Measurements from ENCODE around the gene ZNF823.

Gene ZNF823

DNA sequence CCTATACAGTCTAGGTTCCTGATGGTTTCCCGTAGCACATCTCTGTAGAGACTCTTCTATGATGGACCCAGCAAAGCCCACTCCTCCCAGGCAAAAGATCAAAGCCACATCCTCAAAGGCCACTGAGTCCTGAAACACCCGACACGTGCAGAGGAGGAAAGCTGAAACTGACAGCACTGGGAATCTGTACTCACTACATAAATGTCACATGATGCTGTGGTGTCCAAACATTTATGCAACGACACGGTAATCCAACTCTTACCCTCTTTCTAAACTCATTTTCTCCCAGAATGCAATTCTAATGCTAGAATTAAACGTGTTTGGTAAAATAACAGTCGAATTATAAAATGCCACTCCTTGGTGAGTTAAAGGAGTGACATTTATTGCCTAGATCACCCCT lies 21.1 kb upstream of the ZNF823 start:
- H3K4me1 Mint-ChIP-seq, result no peaks in the 10 kb centered on the region
- ATAC-seq, result no peak
- H3K9me3 Mint-ChIP-seq, result peaks cover 37% of the 10 kb centered on the region
- peaks cover 8% of the 10 kb centered on the region for H3K27me3 Mint-ChIP-seq
- no peak overlapping the region for H3K27ac Mint-ChIP-seq
- peaks cover 4% of the 10 kb centered on the region for H3K36me3 Mint-ChIP-seq (ENCODE audit: low read depth)
- H3K4me3 Mint-ChIP-seq, result no peak overlapping the region
- no peak for DNase-seq

DNA sequence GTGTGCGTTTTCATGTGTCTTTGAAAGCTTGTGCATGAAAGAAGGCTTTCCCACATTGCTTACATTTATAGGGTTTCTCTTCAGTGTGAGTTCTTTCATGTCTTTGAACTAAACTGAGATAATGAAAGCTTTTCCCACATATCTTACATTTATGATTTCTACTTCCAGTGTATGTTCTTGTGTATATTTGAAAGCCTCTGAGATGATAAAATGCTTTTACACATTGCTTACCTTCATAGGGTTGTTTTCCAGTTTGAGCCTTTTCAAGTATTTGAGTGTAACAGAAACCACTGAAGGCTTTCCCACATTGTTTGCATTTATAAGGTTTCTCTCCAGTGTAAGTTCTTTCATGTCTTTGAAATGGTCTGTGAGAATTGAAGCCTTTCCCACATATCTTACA lies 18.2 kb upstream of the ZNF823 start:
- H3K9me3 Mint-ChIP-seq, result peaks cover 42% of the 10 kb centered on the region
- H3K4me1 Mint-ChIP-seq, result no peaks in the 10 kb centered on the region
- no peak overlapping the region for H3K27ac Mint-ChIP-seq
- no peak overlapping the region for H3K4me3 Mint-ChIP-seq
- DNase-seq, result no peak
- peaks cover 11% of the 10 kb centered on the region for H3K27me3 Mint-ChIP-seq
- H3K36me3 Mint-ChIP-seq (ENCODE audit: low read depth), result peaks cover 11% of the 10 kb centered on the region
- no peak for ATAC-seq

DNA sequence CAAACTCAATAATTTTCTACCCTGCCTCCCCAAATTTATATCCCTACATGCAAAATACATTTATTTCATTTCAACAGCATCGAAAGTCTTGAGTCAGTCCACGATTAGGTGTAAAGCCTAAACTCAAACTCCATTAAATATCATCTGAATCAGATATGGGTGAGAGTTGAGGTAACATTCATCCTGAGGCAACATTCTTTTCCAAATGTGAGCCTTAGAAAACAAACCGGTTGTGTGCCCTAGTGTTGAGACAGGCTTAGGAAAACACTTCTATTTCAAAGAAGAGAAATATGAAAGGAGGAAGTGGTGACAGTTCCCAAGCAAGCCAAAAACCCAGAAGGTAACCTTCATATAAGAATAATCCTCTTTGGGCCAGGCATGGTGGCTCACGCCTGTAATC lies 15.9 kb upstream of the ZNF823 start:
- no peak for ATAC-seq
- Mint-ChIP-seq H3K27me3 (peaks cover 15% of the 10 kb centered on the region), H3K4me1 (no peaks in the 10 kb centered on the region), H3K4me3 (no peak overlapping the region), H3K9me3 (peaks cover 64% of the 10 kb centered on the region), H3K27ac (no peak overlapping the region), H3K36me3 (ENCODE audit: low read depth) (peaks cover 13% of the 10 kb centered on the region)
- no peak for DNase-seq

DNA sequence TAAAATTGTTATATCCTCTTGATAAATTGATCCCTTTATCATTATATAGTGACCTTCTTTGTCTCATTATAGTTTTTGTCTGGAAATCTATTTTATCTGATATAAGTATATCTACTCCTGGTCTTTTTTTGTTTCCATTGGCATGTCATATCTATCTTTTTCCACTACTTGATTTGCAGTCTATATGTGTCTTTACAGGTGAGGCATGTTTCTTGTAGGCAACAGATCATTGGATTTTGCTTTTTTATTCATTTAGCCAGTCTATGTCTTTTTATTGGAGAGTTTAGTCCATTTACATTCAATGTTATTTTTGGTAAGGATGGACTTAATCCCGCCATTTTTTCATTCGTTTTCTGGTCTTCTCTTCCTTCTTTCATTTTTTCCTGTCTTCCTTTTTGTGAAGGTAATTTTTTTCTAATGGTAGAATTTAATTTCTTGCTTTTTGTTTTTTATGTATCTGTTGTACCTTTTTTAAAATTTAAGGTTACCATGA lies 13.5 kb upstream of the ZNF823 start:
- Mint-ChIP-seq H3K36me3 (ENCODE audit: low read depth) (peaks cover 18% of the 10 kb centered on the region), H3K27me3 (peaks cover 15% of the 10 kb centered on the region), H3K4me3 (no peak overlapping the region), H3K9me3 (peaks cover 72% of the 10 kb centered on the region), H3K27ac (no peak overlapping the region), H3K4me1 (no peaks in the 10 kb centered on the region)
- ATAC-seq, result no peak
- DNase-seq, result no peak

DNA sequence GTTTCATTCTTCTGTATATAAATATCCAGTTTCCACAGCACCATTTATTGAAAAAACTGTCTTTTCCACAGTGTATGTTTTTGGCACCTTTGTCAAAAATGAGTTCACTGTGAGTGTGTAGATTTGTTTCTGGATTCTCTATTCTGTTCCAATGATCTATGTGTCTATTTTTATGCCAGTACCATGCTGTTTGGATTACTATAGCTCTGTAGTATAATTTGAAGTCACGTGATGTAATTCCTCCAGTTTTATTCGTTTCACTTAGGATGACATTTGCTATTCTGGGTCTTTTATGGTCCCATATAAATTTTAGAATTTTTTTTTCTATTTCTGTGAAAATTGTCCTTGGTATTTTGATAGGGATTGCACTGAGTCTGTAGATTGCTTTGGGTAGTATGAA lies 11.0 kb upstream of the ZNF823 start:
- H3K4me1 Mint-ChIP-seq, result no peaks in the 10 kb centered on the region
- H3K4me3 Mint-ChIP-seq, result no peak overlapping the region
- H3K9me3 Mint-ChIP-seq, result peaks cover 56% of the 10 kb centered on the region
- ATAC-seq, result no peak
- peaks cover 11% of the 10 kb centered on the region for H3K27me3 Mint-ChIP-seq
- no peak overlapping the region for H3K27ac Mint-ChIP-seq
- H3K36me3 Mint-ChIP-seq (ENCODE audit: low read depth), result peaks cover 14% of the 10 kb centered on the region
- no peak for DNase-seq

DNA sequence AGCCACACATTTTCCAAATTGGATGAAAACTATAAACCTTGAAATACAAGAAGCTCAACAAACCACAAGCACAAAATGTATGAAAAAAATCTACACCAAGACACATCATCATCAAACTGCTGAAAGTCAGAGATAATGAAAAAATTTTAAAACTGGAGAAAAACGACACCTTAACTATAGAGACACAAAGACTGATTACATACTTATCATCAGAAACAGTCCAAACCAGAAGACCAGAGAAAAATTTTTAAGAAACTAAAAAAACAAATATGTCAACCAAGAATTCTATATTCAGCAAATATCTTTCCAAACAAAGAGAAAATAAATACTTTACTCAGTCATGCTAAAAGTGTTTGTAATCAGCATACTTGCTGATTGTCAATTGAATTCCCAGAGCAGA lies 8.5 kb upstream of the ZNF823 start:
- no peak overlapping the region for H3K27ac Mint-ChIP-seq
- H3K4me3 Mint-ChIP-seq, result no peak overlapping the region
- peaks cover 7% of the 10 kb centered on the region for H3K27me3 Mint-ChIP-seq
- peaks cover 46% of the 10 kb centered on the region for H3K9me3 Mint-ChIP-seq
- H3K36me3 Mint-ChIP-seq (ENCODE audit: low read depth), result peaks cover 7% of the 10 kb centered on the region
- H3K4me1 Mint-ChIP-seq, result no peaks in the 10 kb centered on the region
- ATAC-seq (no peak), DNase-seq (no peak)

DNA sequence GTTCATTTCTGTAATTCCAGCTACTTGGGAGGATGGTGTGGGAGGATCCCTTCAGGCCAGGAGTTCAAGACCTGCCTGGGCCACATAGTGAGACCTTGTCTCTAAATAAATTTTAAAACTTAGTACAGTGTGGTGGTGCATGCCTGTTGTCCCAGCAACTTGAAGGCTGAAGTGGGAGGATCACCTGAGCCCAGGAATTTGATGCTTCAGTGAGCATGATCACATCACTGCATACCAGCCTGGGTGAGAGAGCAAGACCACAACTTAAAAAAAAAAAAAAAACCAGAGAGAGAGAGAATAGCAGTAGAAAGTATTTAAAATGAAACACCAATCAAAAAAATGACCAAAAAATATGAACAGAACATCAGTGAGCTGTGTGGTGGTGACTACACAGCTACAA lies 7.1 kb upstream of the ZNF823 start:
- H3K27me3 Mint-ChIP-seq, result peaks cover 1% of the 10 kb centered on the region
- H3K9me3 Mint-ChIP-seq, result peaks cover 32% of the 10 kb centered on the region
- ATAC-seq (no peak), DNase-seq (no peak)
- no peak overlapping the region for H3K27ac Mint-ChIP-seq
- H3K4me3 Mint-ChIP-seq, result no peak overlapping the region
- no peaks in the 10 kb centered on the region for H3K4me1 Mint-ChIP-seq
- peaks cover 7% of the 10 kb centered on the region for H3K36me3 Mint-ChIP-seq (ENCODE audit: low read depth)

DNA sequence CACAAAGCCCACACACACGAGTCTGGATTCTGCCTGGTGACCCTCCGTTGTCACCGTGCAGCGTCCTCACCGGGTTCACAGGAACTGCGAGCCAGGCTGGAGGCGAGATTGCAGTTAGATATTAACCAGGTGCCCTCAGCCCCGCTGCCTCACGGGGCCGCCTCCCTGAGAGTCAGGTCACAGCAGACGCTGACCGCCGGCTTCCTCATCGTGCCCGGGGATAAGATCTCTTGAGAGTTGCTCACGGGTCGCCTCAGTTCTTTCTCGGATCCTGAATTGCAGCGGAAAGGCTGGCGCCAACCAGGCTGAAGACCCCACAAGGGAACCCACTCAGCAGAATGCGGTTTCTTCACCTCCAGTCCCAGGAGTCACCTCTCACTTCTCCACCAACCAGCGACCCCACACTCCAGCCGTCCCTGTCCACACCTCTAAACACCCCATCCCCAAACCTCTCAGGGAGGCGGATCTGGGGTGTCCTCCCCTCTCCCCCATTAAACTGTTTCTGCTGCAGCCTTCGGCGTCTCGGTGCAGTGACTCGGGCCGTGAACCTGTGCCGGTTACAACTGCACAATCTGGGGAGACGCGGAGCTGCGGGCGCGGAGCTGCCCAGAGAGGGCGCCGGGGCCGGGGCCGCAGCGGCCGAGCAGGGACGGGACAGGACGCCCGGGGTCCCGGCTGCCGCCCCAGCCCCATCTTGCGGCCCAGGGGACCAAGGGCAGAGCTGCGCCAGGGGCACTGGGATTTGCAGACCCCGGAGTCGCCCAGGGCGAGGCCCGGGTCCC lies 591 bp downstream of the ZNF823 start:
- Mint-ChIP-seq H3K9me3 (no peaks in the 10 kb centered on the region), H3K36me3 (ENCODE audit: low read depth) (peaks cover 3% of the 10 kb centered on the region), H3K27ac (peak overlapping the region; percentile 92), H3K4me1 (peaks cover 27% of the 10 kb centered on the region), H3K4me3 (peak overlapping the region; percentile 98), H3K27me3 (no peaks in the 10 kb centered on the region)
- DNase-seq (peak; percentile 39), ATAC-seq (peak; percentile 21)

DNA sequence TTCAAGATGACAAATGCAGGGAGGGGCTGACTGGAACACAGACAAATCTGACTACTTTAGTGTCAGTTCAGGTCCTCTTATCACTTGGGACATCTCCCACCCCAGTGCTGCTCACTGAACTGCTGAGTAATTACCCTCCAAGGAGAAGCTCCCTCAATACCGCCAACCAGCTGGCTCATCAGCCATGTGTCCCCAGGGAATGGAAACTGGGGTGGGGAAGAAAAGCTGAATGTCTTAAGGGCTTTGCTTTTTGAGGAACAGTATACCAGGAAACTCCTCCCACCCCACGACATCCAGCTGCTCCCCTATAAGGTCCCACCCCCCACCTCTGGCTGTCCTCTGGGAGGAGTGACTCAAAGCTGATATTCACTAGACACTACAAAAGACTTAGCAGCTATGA lies 2.0 kb downstream of the ZNF823 start:
- no peaks in the 10 kb centered on the region for H3K9me3 Mint-ChIP-seq
- H3K27me3 Mint-ChIP-seq, result no peaks in the 10 kb centered on the region
- ATAC-seq (no peak), DNase-seq (peak; percentile 20)
- H3K4me3 Mint-ChIP-seq, result peak overlapping the region; percentile 69
- H3K4me1 Mint-ChIP-seq, result peaks cover 29% of the 10 kb centered on the region
- H3K36me3 Mint-ChIP-seq (ENCODE audit: low read depth), result peaks cover 6% of the 10 kb centered on the region
- no peak overlapping the region for H3K27ac Mint-ChIP-seq

DNA sequence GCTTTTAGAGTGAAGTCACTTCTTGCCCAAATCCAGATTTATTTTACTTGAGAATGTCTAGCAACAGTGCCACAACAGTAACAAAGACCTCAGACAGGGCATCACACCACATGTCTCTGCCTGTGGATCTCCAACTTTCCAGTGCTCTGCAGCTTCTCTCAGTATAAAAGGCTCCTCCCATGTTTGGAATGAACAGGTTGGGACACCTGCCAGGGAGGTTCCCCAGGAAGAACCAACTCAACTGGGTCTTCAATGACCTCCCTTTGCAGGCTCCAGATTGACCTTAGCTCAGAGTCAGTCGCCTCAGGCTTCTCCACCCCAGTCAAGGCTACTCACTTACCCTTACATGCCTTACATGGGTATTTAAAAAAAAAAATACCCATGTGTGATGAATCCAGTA lies 3.4 kb downstream of the ZNF823 start:
- no peak overlapping the region for H3K4me3 Mint-ChIP-seq
- H3K27ac Mint-ChIP-seq, result no peak overlapping the region
- peaks cover 29% of the 10 kb centered on the region for H3K4me1 Mint-ChIP-seq
- H3K27me3 Mint-ChIP-seq, result no peaks in the 10 kb centered on the region
- no peak for ATAC-seq
- DNase-seq, result no peak
- peaks cover 10% of the 10 kb centered on the region for H3K36me3 Mint-ChIP-seq (ENCODE audit: low read depth)
- H3K9me3 Mint-ChIP-seq, result no peaks in the 10 kb centered on the region

DNA sequence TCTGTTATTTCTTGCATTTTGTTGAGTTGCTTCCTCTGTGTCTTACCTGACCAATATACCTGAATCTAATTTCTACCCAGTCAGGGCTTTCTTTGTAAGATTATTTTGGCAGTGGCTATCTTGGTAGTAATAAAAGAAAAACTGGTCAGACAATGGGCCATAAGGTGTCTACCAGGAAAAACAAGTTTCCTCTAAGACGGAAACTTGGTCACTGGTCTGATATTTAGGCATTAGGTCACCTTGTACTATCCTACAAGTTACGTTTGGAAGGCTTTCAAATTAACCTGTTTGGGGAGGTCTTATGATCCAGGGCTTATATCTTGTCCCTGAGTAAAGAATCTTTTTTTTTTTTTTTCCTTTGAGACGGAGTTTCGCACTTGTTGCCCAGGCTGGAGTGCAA lies 9.2 kb downstream of the ZNF823 start:
- Mint-ChIP-seq H3K27me3 (no peaks in the 10 kb centered on the region), H3K9me3 (peaks cover 21% of the 10 kb centered on the region)

DNA sequence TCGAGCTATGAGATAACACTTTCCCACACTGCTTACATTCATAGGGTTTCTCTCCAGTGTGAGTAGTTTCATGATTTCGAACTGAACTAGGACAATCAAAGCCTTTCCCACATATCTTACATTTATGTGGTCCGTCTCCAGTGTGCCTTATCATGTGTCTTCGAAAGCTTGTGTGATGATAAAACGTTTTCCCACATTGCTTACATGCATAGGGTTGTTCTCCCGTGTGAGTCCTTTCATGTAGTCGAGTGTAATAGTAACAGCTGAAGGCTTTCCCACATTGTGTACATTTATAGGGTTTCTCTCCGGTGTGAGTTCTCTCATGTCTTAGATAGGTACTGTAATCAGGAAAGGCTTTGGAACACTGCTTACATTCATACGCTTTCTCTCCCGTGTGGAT lies 16.3 kb downstream of the ZNF823 start:
- ATAC-seq, result no peak
- no peak overlapping the region for H3K4me3 Mint-ChIP-seq
- H3K36me3 Mint-ChIP-seq (ENCODE audit: low read depth), result peaks cover 69% of the 10 kb centered on the region

More for the DNA sequence above, 9.2 kb downstream of the ZNF823 start:
- H3K4me3 Mint-ChIP-seq, result no peak overlapping the region
- H3K36me3 Mint-ChIP-seq (ENCODE audit: low read depth), result peaks cover 38% of the 10 kb centered on the region
- H3K27ac Mint-ChIP-seq, result no peak overlapping the region
- DNase-seq (no peak), ATAC-seq (no peak)
- H3K4me1 Mint-ChIP-seq, result peaks cover 5% of the 10 kb centered on the region

DNA sequence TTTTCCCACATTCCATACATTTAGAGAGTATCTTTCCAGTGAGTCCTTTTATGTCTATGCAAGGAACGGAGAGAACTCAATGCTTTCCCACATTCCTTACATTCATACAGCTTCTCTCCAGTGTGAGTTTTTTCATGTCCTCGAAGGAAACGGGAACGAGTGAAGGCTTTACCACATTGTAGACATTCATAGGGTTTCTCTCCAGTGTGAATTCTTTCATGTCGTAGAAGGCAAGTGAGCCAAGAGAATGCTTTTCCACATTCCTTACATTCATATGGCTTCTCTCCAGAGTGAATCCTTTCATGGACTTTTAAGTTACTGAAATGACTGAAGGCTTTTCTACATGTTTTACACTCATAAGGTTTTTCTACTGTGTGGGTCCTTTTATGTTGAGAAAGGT lies 17.1 kb downstream of the ZNF823 start:
- Mint-ChIP-seq H3K9me3 (peaks cover 49% of the 10 kb centered on the region), H3K27ac (no peak overlapping the region), H3K36me3 (ENCODE audit: low read depth) (peaks cover 67% of the 10 kb centered on the region), H3K4me1 (no peaks in the 10 kb centered on the region), H3K27me3 (no peaks in the 10 kb centered on the region), H3K4me3 (no peak overlapping the region)
- ATAC-seq (no peak), DNase-seq (no peak)

More for the DNA sequence above, 16.3 kb downstream of the ZNF823 start:
- Mint-ChIP-seq H3K27me3 (no peaks in the 10 kb centered on the region), H3K27ac (no peak overlapping the region), H3K9me3 (peaks cover 52% of the 10 kb centered on the region), H3K4me1 (no peaks in the 10 kb centered on the region)
- no peak for DNase-seq

DNA sequence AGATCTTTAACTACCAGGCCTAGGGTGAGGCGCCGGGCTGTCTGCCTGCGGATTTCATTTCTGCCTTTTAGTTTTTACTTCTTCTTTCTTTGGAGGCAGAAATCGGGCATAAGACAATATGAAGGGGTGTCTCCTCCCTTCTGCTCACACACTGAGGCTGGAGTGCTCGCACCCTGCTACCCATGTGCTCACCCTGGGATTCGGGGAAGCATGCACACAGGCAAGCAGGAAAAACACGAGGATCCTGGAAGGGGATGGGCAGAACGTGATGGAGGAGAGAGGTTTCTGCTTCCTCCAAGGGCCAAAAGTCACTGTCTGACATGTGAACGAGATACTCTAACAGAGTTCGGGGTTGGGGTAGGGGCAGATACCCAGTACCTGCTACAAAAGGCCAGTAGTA lies 28.4 kb downstream of the ZNF823 start:
- Mint-ChIP-seq H3K4me3 (no peak overlapping the region), H3K27ac (no peak overlapping the region), H3K9me3 (peaks cover 10% of the 10 kb centered on the region), H3K27me3 (peaks cover 5% of the 10 kb centered on the region), H3K4me1 (peaks cover 2% of the 10 kb centered on the region), H3K36me3 (ENCODE audit: low read depth) (no peaks in the 10 kb centered on the region)
- ATAC-seq, result no peak
- DNase-seq, result no peak

DNA sequence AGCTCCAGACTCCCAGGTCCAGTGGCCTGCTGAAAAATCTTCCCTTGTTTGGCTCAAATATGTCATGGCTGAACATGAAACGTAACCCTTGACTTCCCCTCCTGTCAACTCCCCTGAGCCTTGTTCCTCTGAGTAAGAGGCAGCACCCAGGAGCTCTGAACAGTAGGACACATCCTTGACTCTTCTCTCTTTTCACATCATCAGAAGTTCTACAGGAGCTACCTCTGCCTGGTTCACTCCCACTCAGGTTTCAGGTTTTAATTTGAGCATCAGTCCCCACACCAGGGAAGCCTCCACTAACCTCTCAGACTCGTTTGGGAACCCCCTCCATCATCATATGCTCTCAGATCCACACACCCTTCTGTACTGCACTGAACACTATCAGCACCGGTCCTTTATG lies 30.3 kb downstream of the ZNF823 start:
- DNase-seq (no peak), ATAC-seq (peak; percentile 40)
- no peak overlapping the region for H3K4me3 Mint-ChIP-seq
- peaks cover 2% of the 10 kb centered on the region for H3K4me1 Mint-ChIP-seq
- no peaks in the 10 kb centered on the region for H3K9me3 Mint-ChIP-seq
- peaks cover 5% of the 10 kb centered on the region for H3K27me3 Mint-ChIP-seq
- no peak overlapping the region for H3K27ac Mint-ChIP-seq
- H3K36me3 Mint-ChIP-seq (ENCODE audit: low read depth), result no peaks in the 10 kb centered on the region

Data from activated naive CD8-positive, alpha-beta T cell treated with anti-CD3 and anti-CD28 coated beads, Interleukin-2, amount 50 U/mL, for 24 hours (primary cell).